ENCODE data around the gene ACOT6. TPM values are rescaled to one million over a fixed set of nuclear protein-coding genes. Genes with fewer than 3 reads are reported as not detected.
"Not testable (repeated sequence)": the region's sequence is repeated elsewhere in the genome, so short reads cannot be mapped to it uniquely, and the experiment has no call there.

Gene ACOT6
- polyA plus RNA-seq (2013, experiment 1 of 2), result not detected
- polyA plus RNA-seq (2013, experiment 2 of 2), result not detected

GRCh38 chr14:73612339-73613045 is at the start of gene ACOT6:
ACOT6 (plus strand) TSS chr14:73612517; CDS start chr14:73612572, 55 bp downstream.
- peak within 1 kb of the TSS; percentile 99 for H2AFZ ChIP-seq (ENCODE audit: low read length)
- H3K27ac ChIP-seq (replicated peaks; ENCODE audit: low read length), result no peak within 1 kb of the TSS
- peak within 1 kb of the TSS; percentile 95 for H3K9ac ChIP-seq (ENCODE audit: low read depth, low read length, poor library complexity)
- H3K4me2 ChIP-seq (ENCODE audit: insufficient read depth, low read length, poor library complexity, severe bottlenecking), result peak within 1 kb of the TSS; percentile 80
- peak; percentile 64 for DNase-seq (ENCODE audit: low spot score)
- no peaks in the 10 kb centered on the region for H3K36me3 ChIP-seq (replicated peaks in 1 of 2; ENCODE audit: control insufficient read depth in 2 of 2, insufficient read depth in 2 of 2, low read length in 2 of 2)
- peaks cover 2 to 5% of the 10 kb centered on the region in 2 donors for H3K4me1 ChIP-seq (ENCODE audit: control insufficient read depth in 2 of 2, insufficient read depth in 1 of 2, low read depth in 1 of 2, low read length in 2 of 2)
- H3K23ac ChIP-seq (ENCODE audit: low read depth, low read length, poor library complexity), result peak within 1 kb of the TSS; percentile 96
- H2BK15ac ChIP-seq (ENCODE audit: low read length), result peak within 1 kb of the TSS; percentile 67
- H3K18ac ChIP-seq (ENCODE audit: low read length), result peak within 1 kb of the TSS; percentile 97
- peak within 1 kb of the TSS; percentile 39 for H2BK5ac ChIP-seq (ENCODE audit: low read length)
- no peak within 1 kb of the TSS for H2BK120ac ChIP-seq (ENCODE audit: low read depth, low read length)
- no peak within 1 kb of the TSS for H3K4ac ChIP-seq (ENCODE audit: low read length)
- H4K91ac ChIP-seq (ENCODE audit: low read depth, low read length, poor library complexity), result no peak within 1 kb of the TSS
- H3K4me3 ChIP-seq (ENCODE audit: low read length in 2 of 2), result peak within 1 kb of the TSS; percentile 71 to 95
- no peak within 1 kb of the TSS for H4K8ac ChIP-seq (ENCODE audit: low read depth, low read length)
- peaks cover 0 to 16% (median 12%) of the 10 kb centered on the region in 3 experiments for H3K27me3 ChIP-seq (ENCODE audit: control insufficient read depth in 3 of 3, insufficient read depth in 3 of 3, low read depth in 1 of 3, low read length in 3 of 3)
- no peaks in the 10 kb centered on the region for H3K9me3 ChIP-seq (replicated peaks in 1 of 2; ENCODE audit: control insufficient read depth in 2 of 2, insufficient read depth in 1 of 2, low read depth in 1 of 2, low read length in 2 of 2)
- H3K79me1 ChIP-seq (ENCODE audit: low read depth, low read length), result no peaks in the 10 kb centered on the region
- H2BK12ac ChIP-seq (ENCODE audit: low read length), result peak within 1 kb of the TSS; percentile 97
- H3K14ac ChIP-seq (ENCODE audit: low read length), result peak within 1 kb of the TSS; percentile 89
- no peak within 1 kb of the TSS for H2AK5ac ChIP-seq (ENCODE audit: low read depth, low read length)
- WGBS, 2 donors (ENCODE audit: extremely low coverage in 2 of 2, insufficient read length in 2 of 2, insufficient replicate concordance in 1 of 2), result no CpG with 5 or more reads among the region's 84 CpGs

- not testable (repeated sequence) for H2BK15ac ChIP-seq (ENCODE audit: low read length); H3K27ac ChIP-seq (replicated peaks; ENCODE audit: low read length); H3K4me2 ChIP-seq (ENCODE audit: insufficient read depth, low read length, poor library complexity, severe bottlenecking); H3K79me1 ChIP-seq (ENCODE audit: low read depth, low read length); H3K14ac ChIP-seq (ENCODE audit: low read length); H3K27me3 ChIP-seq (ENCODE audit: control insufficient read depth in 3 of 3, insufficient read depth in 3 of 3, low read depth in 1 of 3, low read length in 3 of 3); H3K18ac ChIP-seq (ENCODE audit: low read length); H3K9me3 ChIP-seq (replicated peaks in 1 of 2; ENCODE audit: control insufficient read depth in 2 of 2, insufficient read depth in 1 of 2, low read depth in 1 of 2, low read length in 2 of 2); H3K23ac ChIP-seq (ENCODE audit: low read depth, low read length, poor library complexity); H3K4me3 ChIP-seq (ENCODE audit: low read length in 2 of 2); H3K9ac ChIP-seq (ENCODE audit: low read depth, low read length, poor library complexity); H2BK12ac ChIP-seq (ENCODE audit: low read length); DNase-seq (ENCODE audit: low spot score); H2BK5ac ChIP-seq (ENCODE audit: low read length); H2BK120ac ChIP-seq (ENCODE audit: low read depth, low read length); H4K91ac ChIP-seq (ENCODE audit: low read depth, low read length, poor library complexity); H2AK5ac ChIP-seq (ENCODE audit: low read depth, low read length); H3K36me3 ChIP-seq (replicated peaks in 1 of 2; ENCODE audit: control insufficient read depth in 2 of 2, insufficient read depth in 2 of 2, low read length in 2 of 2); H2AFZ ChIP-seq (ENCODE audit: low read length); H3K4ac ChIP-seq (ENCODE audit: low read length); H4K8ac ChIP-seq (ENCODE audit: low read depth, low read length); H3K4me1 ChIP-seq (ENCODE audit: control insufficient read depth in 2 of 2, insufficient read depth in 1 of 2, low read depth in 1 of 2, low read length in 2 of 2)
- no CpG with 5 or more reads among the region's 6 CpGs for WGBS, 2 donors (ENCODE audit: extremely low coverage in 2 of 2, insufficient read length in 2 of 2, insufficient replicate concordance in 1 of 2)
These were observed 49.6 kb upstream of the ACOT6 start for GRCh38 chr14:73562696-73563095.

- not testable (repeated sequence) for H3K9me3 ChIP-seq (replicated peaks in 1 of 2; ENCODE audit: control insufficient read depth in 2 of 2, insufficient read depth in 1 of 2, low read depth in 1 of 2, low read length in 2 of 2); H4K8ac ChIP-seq (ENCODE audit: low read depth, low read length); H2AFZ ChIP-seq (ENCODE audit: low read length); H3K27me3 ChIP-seq (ENCODE audit: control insufficient read depth in 3 of 3, insufficient read depth in 3 of 3, low read depth in 1 of 3, low read length in 3 of 3); H2BK15ac ChIP-seq (ENCODE audit: low read length); H3K79me1 ChIP-seq (ENCODE audit: low read depth, low read length); H2AK5ac ChIP-seq (ENCODE audit: low read depth, low read length); DNase-seq (ENCODE audit: low spot score); H3K4me3 ChIP-seq (ENCODE audit: low read length in 2 of 2); H3K23ac ChIP-seq (ENCODE audit: low read depth, low read length, poor library complexity); H3K36me3 ChIP-seq (replicated peaks in 1 of 2; ENCODE audit: control insufficient read depth in 2 of 2, insufficient read depth in 2 of 2, low read length in 2 of 2); H3K18ac ChIP-seq (ENCODE audit: low read length); H3K4me1 ChIP-seq (ENCODE audit: control insufficient read depth in 2 of 2, insufficient read depth in 1 of 2, low read depth in 1 of 2, low read length in 2 of 2); H2BK12ac ChIP-seq (ENCODE audit: low read length); H3K4ac ChIP-seq (ENCODE audit: low read length); H2BK120ac ChIP-seq (ENCODE audit: low read depth, low read length); H3K27ac ChIP-seq (replicated peaks; ENCODE audit: low read length); H2BK5ac ChIP-seq (ENCODE audit: low read length); H4K91ac ChIP-seq (ENCODE audit: low read depth, low read length, poor library complexity); H3K4me2 ChIP-seq (ENCODE audit: insufficient read depth, low read length, poor library complexity, severe bottlenecking); H3K9ac ChIP-seq (ENCODE audit: low read depth, low read length, poor library complexity)
- no CpG with 5 or more reads among the region's 18 CpGs for WGBS, 2 donors (ENCODE audit: extremely low coverage in 2 of 2, insufficient read length in 2 of 2, insufficient replicate concordance in 1 of 2)
- peak overlapping the region; percentile 39 for H3K14ac ChIP-seq (ENCODE audit: low read length)
These were observed 45.9 kb upstream of the ACOT6 start for GRCh38 chr14:73566431-73566830.

- not testable (repeated sequence) for H3K27me3 ChIP-seq (ENCODE audit: control insufficient read depth in 3 of 3, insufficient read depth in 3 of 3, low read depth in 1 of 3, low read length in 3 of 3); H3K27ac ChIP-seq (replicated peaks; ENCODE audit: low read length); H2BK5ac ChIP-seq (ENCODE audit: low read length); H2AFZ ChIP-seq (ENCODE audit: low read length); H2BK12ac ChIP-seq (ENCODE audit: low read length); H3K23ac ChIP-seq (ENCODE audit: low read depth, low read length, poor library complexity); H4K91ac ChIP-seq (ENCODE audit: low read depth, low read length, poor library complexity); H2AK5ac ChIP-seq (ENCODE audit: low read depth, low read length); H2BK120ac ChIP-seq (ENCODE audit: low read depth, low read length); H3K18ac ChIP-seq (ENCODE audit: low read length); H4K8ac ChIP-seq (ENCODE audit: low read depth, low read length); H3K4me1 ChIP-seq (ENCODE audit: control insufficient read depth in 2 of 2, insufficient read depth in 1 of 2, low read depth in 1 of 2, low read length in 2 of 2); H3K4me3 ChIP-seq (ENCODE audit: low read length in 2 of 2); H3K9ac ChIP-seq (ENCODE audit: low read depth, low read length, poor library complexity); H2BK15ac ChIP-seq (ENCODE audit: low read length); H3K4me2 ChIP-seq (ENCODE audit: insufficient read depth, low read length, poor library complexity, severe bottlenecking); H3K36me3 ChIP-seq (replicated peaks in 1 of 2; ENCODE audit: control insufficient read depth in 2 of 2, insufficient read depth in 2 of 2, low read length in 2 of 2); DNase-seq (ENCODE audit: low spot score); H3K4ac ChIP-seq (ENCODE audit: low read length); H3K14ac ChIP-seq (ENCODE audit: low read length); H3K9me3 ChIP-seq (replicated peaks in 1 of 2; ENCODE audit: control insufficient read depth in 2 of 2, insufficient read depth in 1 of 2, low read depth in 1 of 2, low read length in 2 of 2); H3K79me1 ChIP-seq (ENCODE audit: low read depth, low read length)
- WGBS, 2 donors (ENCODE audit: extremely low coverage in 2 of 2, insufficient read length in 2 of 2, insufficient replicate concordance in 1 of 2), result no CpG with 5 or more reads among the region's 6 CpGs
These were observed 45.4 kb upstream of the ACOT6 start for GRCh38 chr14:73566935-73567334.
